Loucy (cell line): ENCODE measurements around the gene SYN1.
"Not testable (repeated sequence)": the region's sequence is repeated elsewhere in the genome, so short reads cannot be mapped to it uniquely, and the experiment has no call there.

Experiments used
- H2AFZ ChIP-seq: fragments of 200-600 bp; sonication (generic); 2 replicates; pipeline ENCODE4 v1.6.0; 2016; ENCODE audit warnings: antibody characterized with exemption, mild to moderate bottlenecking, low read length, moderate library complexity
- H3F3A ChIP-seq: fragments of 200-600 bp; 2 replicates; pipeline ENCODE4 v1.6.0; 2016; ENCODE audit warnings: antibody characterized with exemption, low read depth, mild to moderate bottlenecking
- H3K27me3 ChIP-seq: fragments of 200-600 bp; sonication (generic); 2 replicates; pipeline ENCODE4 v1.6.1; 2014; ENCODE audit warnings: low read length, mild to moderate bottlenecking; ENCODE audit not compliant: insufficient read depth, poor library complexity, severe bottlenecking
- H3K36me3 ChIP-seq: fragments of 200-600 bp; sonication (generic); 2 replicates; pipeline ENCODE4 v1.6.1; 2016; ENCODE audit warnings: low read length; ENCODE audit not compliant: insufficient read depth
- H3K4me1 ChIP-seq: fragments of 200-600 bp; sonication (generic); 2 replicates; pipeline ENCODE4 v1.5.1; 2014; ENCODE audit warnings: low read length, mild to moderate bottlenecking; ENCODE audit not compliant: insufficient read depth, poor library complexity, severe bottlenecking
- H3K4me2 ChIP-seq: fragments of 200-600 bp; sonication (generic); 2 replicates; pipeline ENCODE4 v1.6.0; 2014; ENCODE audit warnings: antibody characterized with exemption, low read length, low read depth, mild to moderate bottlenecking; ENCODE audit not compliant: poor library complexity, severe bottlenecking
- H3K4me3 ChIP-seq: fragments of 200-600 bp; sonication (generic); 2 replicates; pipeline ENCODE4 v1.5.1; 2014; ENCODE audit warnings: low read length, mild to moderate bottlenecking, mixed read lengths; ENCODE audit not compliant: poor library complexity, severe bottlenecking
- H3K79me2 ChIP-seq: fragments of 200-600 bp; sonication (generic); 2 replicates; pipeline ENCODE4 v1.6.1; 2014; ENCODE audit warnings: low read length; ENCODE audit not compliant: insufficient read depth
- H3K9ac ChIP-seq: fragments of 200-600 bp; sonication (generic); 2 replicates; pipeline ENCODE4 v1.6.0; 2014; ENCODE audit warnings: mild to moderate bottlenecking, low read depth, low read length, moderate library complexity; ENCODE audit not compliant: poor library complexity, severe bottlenecking
- H3K9me2 ChIP-seq: fragments of 200-600 bp; sonication (generic); replicated peaks from 2 replicates; pipeline ENCODE4 v1.6.1; 2016; ENCODE audit warnings: low read depth, low read length, mixed read lengths
- H3K9me3 ChIP-seq: fragments of 200-600 bp; sonication (generic); 2 replicates; pipeline ENCODE4 v1.6.1; 2014; ENCODE audit warnings: mild to moderate bottlenecking, antibody characterized with exemption, low read length, low read depth; ENCODE audit not compliant: insufficient read depth
- H4K20me1 ChIP-seq: fragments of 200-600 bp; sonication (generic); 2 replicates; pipeline ENCODE4 v1.6.0; 2014; ENCODE audit warnings: antibody characterized with exemption, low read length, mild to moderate bottlenecking; ENCODE audit not compliant: insufficient read depth, poor library complexity, severe bottlenecking
- EZH2phosphoT487 ChIP-seq: fragments of 200-600 bp; IDR thresholded peaks from 2 replicates; pipeline ENCODE4 v1.6.1; 2018; ENCODE audit warnings: antibody characterized with exemption, mild to moderate bottlenecking, moderate library complexity, borderline replicate concordance
- TF ChIP-seq, protein P1 (sequence below): fragments of 200-600 bp; sonication (generic); conservative IDR thresholded peaks from 2 replicates; pipeline ENCODE4 v1.5.1; 2014; ENCODE audit warnings: mild to moderate bottlenecking, antibody characterized with exemption, low read length

SYN1 gene

DNA sequence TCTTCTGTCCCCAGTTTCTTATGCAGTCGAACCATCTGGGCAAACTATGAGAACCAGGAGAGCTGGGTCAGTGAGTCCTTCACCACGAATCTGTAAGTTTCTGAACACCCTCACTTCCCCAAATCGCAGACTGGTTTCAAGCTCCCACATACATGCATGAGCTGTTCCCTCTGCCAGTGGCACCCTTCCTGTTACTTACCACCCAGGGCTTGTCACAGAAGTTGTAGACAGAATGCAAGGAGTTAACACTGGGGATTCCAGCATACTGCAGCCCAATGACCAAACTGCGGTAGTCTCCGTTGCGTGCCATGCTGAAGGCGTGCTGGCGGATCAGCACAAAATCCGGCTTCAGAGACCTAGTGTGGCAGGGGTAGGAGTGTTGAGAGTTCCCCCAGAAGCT lies 14.6 kb downstream of the SYN1 start:
- Histone ChIP-seq H3K4me2 (no peak overlapping the region), H3K9me2 (no peaks in the 10 kb centered on the region), H4K20me1 (no peaks in the 10 kb centered on the region), H3K9ac (no peak overlapping the region), H3K79me2 (no peaks in the 10 kb centered on the region), H3K4me1 (no peaks in the 10 kb centered on the region), H3K9me3 (no peaks in the 10 kb centered on the region), H2AFZ (no peak overlapping the region), H3K4me3 (no peak overlapping the region), H3K27me3 (no peaks in the 10 kb centered on the region), H3K36me3 (no peaks in the 10 kb centered on the region), H3F3A (no peaks in the 10 kb centered on the region)
- no peak for TF ChIP-seq EZH2phosphoT487
- TF ChIP-seq, protein P1, sequence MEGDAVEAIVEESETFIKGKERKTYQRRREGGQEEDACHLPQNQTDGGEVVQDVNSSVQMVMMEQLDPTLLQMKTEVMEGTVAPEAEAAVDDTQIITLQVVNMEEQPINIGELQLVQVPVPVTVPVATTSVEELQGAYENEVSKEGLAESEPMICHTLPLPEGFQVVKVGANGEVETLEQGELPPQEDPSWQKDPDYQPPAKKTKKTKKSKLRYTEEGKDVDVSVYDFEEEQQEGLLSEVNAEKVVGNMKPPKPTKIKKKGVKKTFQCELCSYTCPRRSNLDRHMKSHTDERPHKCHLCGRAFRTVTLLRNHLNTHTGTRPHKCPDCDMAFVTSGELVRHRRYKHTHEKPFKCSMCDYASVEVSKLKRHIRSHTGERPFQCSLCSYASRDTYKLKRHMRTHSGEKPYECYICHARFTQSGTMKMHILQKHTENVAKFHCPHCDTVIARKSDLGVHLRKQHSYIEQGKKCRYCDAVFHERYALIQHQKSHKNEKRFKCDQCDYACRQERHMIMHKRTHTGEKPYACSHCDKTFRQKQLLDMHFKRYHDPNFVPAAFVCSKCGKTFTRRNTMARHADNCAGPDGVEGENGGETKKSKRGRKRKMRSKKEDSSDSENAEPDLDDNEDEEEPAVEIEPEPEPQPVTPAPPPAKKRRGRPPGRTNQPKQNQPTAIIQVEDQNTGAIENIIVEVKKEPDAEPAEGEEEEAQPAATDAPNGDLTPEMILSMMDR: no peak

DNA sequence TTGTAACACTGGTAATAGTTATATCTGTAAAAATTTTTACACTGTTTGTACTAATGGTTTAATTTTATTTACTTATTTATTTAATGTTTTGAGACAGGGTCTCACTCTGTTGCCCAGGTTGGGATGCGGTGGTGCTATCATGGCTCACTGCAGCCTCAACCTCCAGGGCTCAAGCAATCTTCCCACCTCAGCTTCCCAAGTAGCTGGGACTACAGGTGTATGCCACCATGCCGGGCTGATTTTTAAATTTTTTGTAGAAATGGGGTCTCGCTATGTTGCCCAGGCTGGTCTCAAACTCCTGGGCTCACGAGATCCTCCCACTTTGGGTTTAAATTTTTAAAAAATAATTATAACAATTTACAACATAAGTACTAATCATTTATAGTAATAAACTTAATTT lies 16.5 kb downstream of the SYN1 start:
- not testable (repeated sequence) for H3F3A ChIP-seq, H3K9me2 ChIP-seq, H3K9me3 ChIP-seq, H3K4me2 ChIP-seq, H3K9ac ChIP-seq, H3K4me3 ChIP-seq, H4K20me1 ChIP-seq, H3K4me1 ChIP-seq, H3K36me3 ChIP-seq, H3K27me3 ChIP-seq, H2AFZ ChIP-seq, H3K79me2 ChIP-seq

DNA sequence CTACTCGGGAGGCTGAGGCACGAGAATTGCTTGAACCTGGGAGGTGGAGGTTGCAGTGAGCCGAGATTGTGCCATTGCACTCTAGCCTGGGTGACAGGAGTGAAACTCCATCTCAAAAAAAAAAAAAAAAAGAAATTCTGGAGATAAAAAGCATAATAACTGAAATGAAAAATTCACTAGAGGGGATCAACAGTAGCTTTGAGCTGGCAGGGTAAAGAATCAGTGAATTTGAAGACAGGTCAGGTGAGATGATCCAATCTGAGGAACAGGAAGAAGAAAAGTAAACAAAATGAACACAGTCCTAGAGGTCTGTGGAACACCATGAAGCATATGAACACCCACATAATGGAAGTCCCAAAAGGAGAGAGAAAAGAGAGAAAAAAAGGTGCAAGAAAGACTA lies 22.4 kb downstream of the SYN1 start:
- H3K4me1 ChIP-seq: peaks cover 7% of the 10 kb centered on the region
- H4K20me1 ChIP-seq: no peaks in the 10 kb centered on the region
- no peaks in the 10 kb centered on the region for H3K9me3 ChIP-seq
- no peak overlapping the region for H3K9ac ChIP-seq
- H3K79me2 ChIP-seq: no peaks in the 10 kb centered on the region
- no peak overlapping the region for H3K4me2 ChIP-seq
- H2AFZ ChIP-seq: no peak overlapping the region
- no peaks in the 10 kb centered on the region for H3K9me2 ChIP-seq
- TF ChIP-seq, protein P1: no peak
- TF ChIP-seq EZH2phosphoT487: no peak
- no peaks in the 10 kb centered on the region for H3K36me3 ChIP-seq
- no peaks in the 10 kb centered on the region for H3F3A ChIP-seq
- H3K4me3 ChIP-seq: no peak overlapping the region
- H3K27me3 ChIP-seq: no peaks in the 10 kb centered on the region

DNA sequence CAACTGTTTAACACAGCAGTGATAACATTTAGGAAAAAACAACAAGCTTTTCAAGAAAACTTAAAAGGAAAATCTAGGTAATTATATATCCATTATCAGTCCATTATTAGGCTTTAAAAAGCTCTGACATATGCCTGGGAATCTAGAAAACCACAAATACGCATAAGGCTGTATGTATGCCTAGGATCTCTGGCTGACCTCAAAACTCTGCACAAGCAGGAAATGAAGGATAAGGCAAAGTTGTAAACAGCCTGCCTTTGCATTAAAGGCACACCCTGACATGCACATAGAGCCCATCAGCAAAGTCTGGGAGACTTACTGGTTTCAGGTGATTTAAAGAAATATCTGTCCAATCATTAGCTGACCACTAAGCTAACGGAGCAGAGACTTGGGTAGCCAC lies 23.4 kb downstream of the SYN1 start:
- Histone ChIP-seq H3K36me3 (no peaks in the 10 kb centered on the region), H3K79me2 (no peaks in the 10 kb centered on the region), H3K9ac (no peak overlapping the region), H3K4me3 (no peak overlapping the region), H3K4me1 (peaks cover 7% of the 10 kb centered on the region), H3K27me3 (no peaks in the 10 kb centered on the region), H2AFZ (no peak overlapping the region), H3K9me2 (no peaks in the 10 kb centered on the region), H3K4me2 (no peak overlapping the region), H3F3A (no peaks in the 10 kb centered on the region), H4K20me1 (no peaks in the 10 kb centered on the region), H3K9me3 (no peaks in the 10 kb centered on the region)
- TF ChIP-seq EZH2phosphoT487: no peak
- TF ChIP-seq, protein P1: no peak
